IgD-negative memory B cell (primary cell): ENCODE measurements around the gene KCNN1. TPM values are rescaled to one million over a fixed set of nuclear protein-coding genes. Genes with fewer than 3 reads are reported as not detected.
"Not testable (repeated sequence)": the region's sequence is repeated elsewhere in the genome, so short reads cannot be mapped to it uniquely, and the experiment has no call there.

Experiments used
- H3K27ac Mint-ChIP-seq, 3 donors: one replicate each; pipeline ENCODE4 v1.8.0; 2020 to 2022; ENCODE audit warnings: mild to moderate bottlenecking in 3 of 3, mixed read lengths in 3 of 3, moderate library complexity in 1 of 3
- H3K27me3 Mint-ChIP-seq: one replicate; pipeline ENCODE4 v1.8.0; 2021; ENCODE audit warnings: mixed read lengths
- H3K36me3 Mint-ChIP-seq: one replicate; pipeline ENCODE4 v1.8.0; 2020; ENCODE audit warnings: mild to moderate bottlenecking, mixed read lengths
- H3K4me1 Mint-ChIP-seq, 3 donors: one replicate each; pipeline ENCODE4 v1.8.0; 2020 to 2022; ENCODE audit warnings: mixed read lengths in 3 of 3, mild to moderate bottlenecking in 1 of 3
- H3K4me3 Mint-ChIP-seq, 4 donors: one replicate each; pipeline ENCODE4 v1.8.0; 2020 to 2022; ENCODE audit warnings: mild to moderate bottlenecking in 4 of 4, mixed read lengths in 4 of 4, moderate library complexity in 3 of 4
- H3K9me3 Mint-ChIP-seq, 3 donors: one replicate each; pipeline ENCODE4 v1.8.0; 2020 to 2021; ENCODE audit warnings: mixed read lengths in 3 of 3, mild to moderate bottlenecking in 1 of 3
- polyA plus RNA-seq: library from polyadenylated mRNA; unstranded; fragments of 300-500 nt; fragmentation: Illumina TruSeq; gene quantifications from one replicate; pipeline ENCODE4 v1.2.3, GENCODE V29; 2021

Gene KCNN1
- polyA plus RNA-seq, 1 donor from 2014 or later, result not detected

- no peaks in the 10 kb centered on the region for H3K9me3 Mint-ChIP-seq
- no peaks in the 10 kb centered on the region for H3K27me3 Mint-ChIP-seq
- peaks cover 8 to 11% (median 9%) of the 10 kb centered on the region in 3 donors for H3K4me1 Mint-ChIP-seq
- peak overlapping the region in 2 of 4 donors; percentile 27 to 85 for H3K4me3 Mint-ChIP-seq
- no peaks in the 10 kb centered on the region for H3K36me3 Mint-ChIP-seq
- H3K27ac Mint-ChIP-seq, result peak overlapping the region in 2 of 3 donors; percentile 87 to 97
Observed at GRCh38 chr19:17997969-17998826, 31.3 kb downstream of the KCNN1 start.

- Mint-ChIP-seq H3K4me1 (peaks cover 8 to 11% (median 9%) of the 10 kb centered on the region in 3 donors), H3K36me3 (no peaks in the 10 kb centered on the region), H3K27ac (peak overlapping the region; percentile 87 to 97 (median 95)), H3K27me3 (no peaks in the 10 kb centered on the region), H3K4me3 (peak overlapping the region in 3 of 4 donors; percentile 67 to 82 (median 73)), H3K9me3 (no peaks in the 10 kb centered on the region)
Observed at GRCh38 chr19:17998827-17999150, 31.9 kb downstream of the KCNN1 start.

- peak overlapping the region; percentile 80 to 97 (median 92) for H3K4me3 Mint-ChIP-seq
- no peaks in the 10 kb centered on the region for H3K9me3 Mint-ChIP-seq
- no peaks in the 10 kb centered on the region for H3K27me3 Mint-ChIP-seq
- no peaks in the 10 kb centered on the region for H3K36me3 Mint-ChIP-seq
- peaks cover 8 to 11% (median 9%) of the 10 kb centered on the region in 3 donors for H3K4me1 Mint-ChIP-seq
- peak overlapping the region; percentile 97 to 99 (median 99) for H3K27ac Mint-ChIP-seq
Observed at GRCh38 chr19:17999684-18000479, 33.0 kb downstream of the KCNN1 start.

GRCh38 chr19:18000480-18000914, 33.6 kb downstream of the KCNN1 start:
- Mint-ChIP-seq H3K4me1 (peaks cover 9 to 11% (median 9%) of the 10 kb centered on the region in 3 donors), H3K9me3 (no peaks in the 10 kb centered on the region), H3K36me3 (no peaks in the 10 kb centered on the region), H3K4me3 (peak overlapping the region; percentile 80 to 97 (median 92)), H3K27ac (peak overlapping the region; percentile 97 to 99 (median 99)), H3K27me3 (no peaks in the 10 kb centered on the region)

- Mint-ChIP-seq H3K4me1 (peaks cover 9 to 11% (median 9%) of the 10 kb centered on the region in 3 donors), H3K27ac (peak overlapping the region; percentile 98 to 99 (median 99)), H3K36me3 (no peaks in the 10 kb centered on the region), H3K4me3 (peak overlapping the region; percentile 88 to 97 (median 97)), H3K9me3 (no peaks in the 10 kb centered on the region), H3K27me3 (no peaks in the 10 kb centered on the region)
Observed at GRCh38 chr19:18000915-18001776, 34.2 kb downstream of the KCNN1 start.

GRCh38 chr19:18001777-18002345, 35.0 kb downstream of the KCNN1 start:
- Mint-ChIP-seq H3K27me3 (no peaks in the 10 kb centered on the region), H3K4me1 (peaks cover 8 to 14% (median 12%) of the 10 kb centered on the region in 3 donors), H3K9me3 (no peaks in the 10 kb centered on the region), H3K4me3 (peak overlapping the region; percentile 88 to 97 (median 97)), H3K27ac (peak overlapping the region; percentile 92 to 98 (median 98)), H3K36me3 (peaks cover 2% of the 10 kb centered on the region)

GRCh38 chr19:18002347-18002850, 35.5 kb downstream of the KCNN1 start:
- Mint-ChIP-seq H3K4me3 (peak overlapping the region; percentile 88 to 97 (median 97)), H3K9me3 (no peaks in the 10 kb centered on the region), H3K36me3 (peaks cover 2% of the 10 kb centered on the region), H3K4me1 (peaks cover 12 to 17% (median 15%) of the 10 kb centered on the region in 3 donors), H3K27ac (peak overlapping the region; percentile 92 to 98 (median 98)), H3K27me3 (no peaks in the 10 kb centered on the region)

GRCh38 chr19:18005750-18006149, 38.8 kb downstream of the KCNN1 start:
- H3K27me3 Mint-ChIP-seq, H3K4me3 Mint-ChIP-seq, H3K9me3 Mint-ChIP-seq, H3K36me3 Mint-ChIP-seq, H3K27ac Mint-ChIP-seq: not testable (repeated sequence)
- H3K4me1 Mint-ChIP-seq, result peaks cover 7 to 12% (median 8%) of the 10 kb centered on the region in 3 donors

GRCh38 chr19:18007044-18007916, 40.4 kb downstream of the KCNN1 start:
- H3K9me3 Mint-ChIP-seq, result no peaks in the 10 kb centered on the region
- peak overlapping the region; percentile 94 to 99 (median 98) for H3K27ac Mint-ChIP-seq
- peak overlapping the region; percentile 84 to 97 (median 90) for H3K4me3 Mint-ChIP-seq
- H3K36me3 Mint-ChIP-seq, result peaks cover 5% of the 10 kb centered on the region
- H3K27me3 Mint-ChIP-seq, result no peaks in the 10 kb centered on the region
- peaks cover 6 to 8% (median 7%) of the 10 kb centered on the region in 3 donors for H3K4me1 Mint-ChIP-seq

GRCh38 chr19:18007917-18008673, 41.2 kb downstream of the KCNN1 start, which contains the start of gene ARRDC2:
Gene ARRDC2 (plus strand): TSS chr19:18008170. CDS start chr19:18008311, 141 bp downstream.
- Mint-ChIP-seq H3K36me3 (peaks cover 9% of the 10 kb centered on the region), H3K27me3 (no peaks in the 10 kb centered on the region), H3K9me3 (no peaks in the 10 kb centered on the region), H3K4me1 (peaks cover 6 to 8% (median 8%) of the 10 kb centered on the region in 3 donors), H3K27ac (peak within 1 kb of the TSS; percentile 94 to 99 (median 98)), H3K4me3 (peak within 1 kb of the TSS; percentile 84 to 97 (median 90))

- H3K4me1 Mint-ChIP-seq, result peaks cover 6 to 11% (median 10%) of the 10 kb centered on the region in 3 donors
- H3K36me3 Mint-ChIP-seq, result peaks cover 10% of the 10 kb centered on the region
- no peaks in the 10 kb centered on the region for H3K27me3 Mint-ChIP-seq
- H3K9me3 Mint-ChIP-seq, result no peaks in the 10 kb centered on the region
- H3K27ac Mint-ChIP-seq, result peak overlapping the region; percentile 53 to 99 (median 94)
- H3K4me3 Mint-ChIP-seq, result peak overlapping the region; percentile 35 to 88 (median 64)
Observed at GRCh38 chr19:18008814-18009213, 41.9 kb downstream of the KCNN1 start.

- Mint-ChIP-seq H3K36me3 (peaks cover 12% of the 10 kb centered on the region), H3K27me3 (no peaks in the 10 kb centered on the region), H3K4me1 (peaks cover 6 to 14% (median 14%) of the 10 kb centered on the region in 3 donors), H3K9me3 (no peaks in the 10 kb centered on the region), H3K4me3 (peak overlapping the region in 2 of 4 donors; percentile 16 to 35), H3K27ac (peak overlapping the region in 2 of 3 donors; percentile 53 to 94)
Observed at GRCh38 chr19:18009412-18010066, 42.6 kb downstream of the KCNN1 start.
